Epithelial cell of prostate (primary cell): ENCODE data around the gene RAB34.

Experiments used
- DNase-seq: peaks from one replicate; pipeline ENCODE4 v3.0.0-alpha.2; 2011; ENCODE audit warnings: low read depth, low spot score
- H3K27ac ChIP-seq: fragments of 450-650 bp; 2 replicates; pipeline ENCODE4 v1.5.1; 2017; ENCODE audit warnings: mild to moderate bottlenecking

RAB34 gene

GRCh38 chr17:28693869-28694268 lies 23.8 kb downstream of the RAB34 start:
- DNase-seq = no peak

GRCh38 chr17:28689011-28689410 lies 28.7 kb downstream of the RAB34 start:
- no peak overlapping the region for H3K27ac ChIP-seq
- DNase-seq = no peak

More at GRCh38 chr17:28693869-28694268, 23.8 kb downstream of the RAB34 start:
- H3K27ac ChIP-seq = no peak overlapping the region

- H3K27ac ChIP-seq = no peak overlapping the region
- DNase-seq = no peak
Observed at GRCh38 chr17:28688481-28688880, 29.2 kb downstream of the RAB34 start.

- no peak for DNase-seq
- no peak overlapping the region for H3K27ac ChIP-seq
Observed at GRCh38 chr17:28686296-28686695, 31.4 kb downstream of the RAB34 start.

GRCh38 chr17:28685366-28685765 lies 32.3 kb downstream of the RAB34 start:
- no peak for DNase-seq
- no peak overlapping the region for H3K27ac ChIP-seq

GRCh38 chr17:28684963-28685362 lies 32.7 kb downstream of the RAB34 start:
- DNase-seq = no peak
- no peak overlapping the region for H3K27ac ChIP-seq

GRCh38 chr17:28682655-28683054 lies 35.0 kb downstream of the RAB34 start:
- no peak overlapping the region for H3K27ac ChIP-seq

GRCh38 chr17:28675980-28676379 lies 41.7 kb downstream of the RAB34 start:
- no peak overlapping the region for H3K27ac ChIP-seq
- no peak for DNase-seq

More at GRCh38 chr17:28682655-28683054, 35.0 kb downstream of the RAB34 start:
- DNase-seq = no peak

GRCh38 chr17:28675490-28675889 lies 42.2 kb downstream of the RAB34 start:
- no peak overlapping the region for H3K27ac ChIP-seq
- DNase-seq = no peak

- H3K27ac ChIP-seq = no peak overlapping the region
- no peak for DNase-seq
Observed at GRCh38 chr17:28669918-28670317, 47.8 kb downstream of the RAB34 start.

GRCh38 chr17:28667870-28668269 lies 49.8 kb downstream of the RAB34 start:
- no peak overlapping the region for H3K27ac ChIP-seq
- DNase-seq = no peak

- no peak for DNase-seq
- no peak overlapping the region for H3K27ac ChIP-seq
Observed at GRCh38 chr17:28665994-28666393, 51.7 kb downstream of the RAB34 start.
